SU-DHL-6 (cell line): Measurements from ENCODE around the gene CACNG8.

Source experiments
- EZH2phosphoT487 ChIP-seq: fragments of 200-600 bp; sonication (generic), shearing (Covaris generic); conservative IDR thresholded peaks from 2 replicates; pipeline ENCODE4 v1.6.1; 2018; ENCODE audit warnings: mild to moderate bottlenecking, antibody characterized with exemption, low read length, moderate library complexity, mixed read lengths
- TF ChIP-seq, protein P1 (sequence below): fragments of 200-600 bp; sonication (generic); IDR thresholded peaks from one replicate; pipeline ENCODE4 v1.5.1; 2017; ENCODE audit warnings: antibody characterized with exemption, mild to moderate bottlenecking, low read length, moderate library complexity; ENCODE audit not compliant: insufficient read depth, poor library complexity, severe bottlenecking

DNA sequence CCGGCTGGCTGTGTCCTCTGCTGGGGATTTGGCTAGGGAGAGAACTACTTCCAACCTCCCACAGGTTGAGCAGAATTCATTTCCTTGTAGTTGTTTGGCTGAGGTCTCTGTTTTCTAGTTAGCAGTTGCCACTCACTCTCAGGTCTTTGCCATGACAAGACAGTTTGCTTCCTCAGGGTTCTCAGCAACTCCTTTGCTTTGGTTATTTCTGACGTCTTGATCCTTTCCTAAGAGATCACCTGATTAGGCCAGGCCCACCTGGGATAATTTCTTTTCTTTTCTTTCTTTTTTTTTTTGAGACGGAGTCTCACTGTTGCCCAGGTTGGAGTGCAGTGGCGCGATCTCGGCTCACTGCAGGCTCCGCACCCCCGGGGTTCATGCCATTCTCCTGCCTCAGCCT, 9.4 kb upstream of the CACNG8 start:
- TF ChIP-seq, protein P1, sequence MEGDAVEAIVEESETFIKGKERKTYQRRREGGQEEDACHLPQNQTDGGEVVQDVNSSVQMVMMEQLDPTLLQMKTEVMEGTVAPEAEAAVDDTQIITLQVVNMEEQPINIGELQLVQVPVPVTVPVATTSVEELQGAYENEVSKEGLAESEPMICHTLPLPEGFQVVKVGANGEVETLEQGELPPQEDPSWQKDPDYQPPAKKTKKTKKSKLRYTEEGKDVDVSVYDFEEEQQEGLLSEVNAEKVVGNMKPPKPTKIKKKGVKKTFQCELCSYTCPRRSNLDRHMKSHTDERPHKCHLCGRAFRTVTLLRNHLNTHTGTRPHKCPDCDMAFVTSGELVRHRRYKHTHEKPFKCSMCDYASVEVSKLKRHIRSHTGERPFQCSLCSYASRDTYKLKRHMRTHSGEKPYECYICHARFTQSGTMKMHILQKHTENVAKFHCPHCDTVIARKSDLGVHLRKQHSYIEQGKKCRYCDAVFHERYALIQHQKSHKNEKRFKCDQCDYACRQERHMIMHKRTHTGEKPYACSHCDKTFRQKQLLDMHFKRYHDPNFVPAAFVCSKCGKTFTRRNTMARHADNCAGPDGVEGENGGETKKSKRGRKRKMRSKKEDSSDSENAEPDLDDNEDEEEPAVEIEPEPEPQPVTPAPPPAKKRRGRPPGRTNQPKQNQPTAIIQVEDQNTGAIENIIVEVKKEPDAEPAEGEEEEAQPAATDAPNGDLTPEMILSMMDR, result no peak
- TF ChIP-seq EZH2phosphoT487, result no peak
